ENCODE data around the gene CPT1A. TPM values are rescaled to one million over a fixed set of nuclear protein-coding genes. Genes with fewer than 3 reads are reported as not detected.
A peak's percentile ranks its signal among the peaks of the same experiment; 100 is the strongest.

CPT1A gene
- total RNA-seq, 1 experiment from 2014 or later, result 6.3 TPM

DNA sequence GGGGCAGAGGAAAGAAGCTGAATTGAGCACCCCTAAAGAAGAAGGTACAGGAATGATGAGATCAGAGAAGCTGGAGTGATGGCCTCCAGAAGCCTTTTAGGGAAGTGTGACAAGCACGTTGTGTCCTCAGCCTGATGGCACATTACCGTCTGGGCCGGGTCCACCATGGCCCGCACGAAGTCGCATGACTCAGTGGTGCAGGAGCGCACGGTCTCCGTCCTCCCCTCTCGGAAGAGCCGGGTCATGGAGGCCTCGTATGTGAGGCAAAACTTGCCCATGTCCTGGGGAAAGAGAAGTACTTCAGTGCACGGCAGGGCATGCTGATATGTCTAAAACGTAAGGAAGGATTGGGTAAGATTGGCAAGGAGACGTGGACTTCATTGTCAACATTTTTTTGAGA is 79.2 kb downstream of the CPT1A start:
- peak overlapping the region; percentile 16 for H3K27ac Mint-ChIP-seq (ENCODE audit: unreplicated experiment)

DNA sequence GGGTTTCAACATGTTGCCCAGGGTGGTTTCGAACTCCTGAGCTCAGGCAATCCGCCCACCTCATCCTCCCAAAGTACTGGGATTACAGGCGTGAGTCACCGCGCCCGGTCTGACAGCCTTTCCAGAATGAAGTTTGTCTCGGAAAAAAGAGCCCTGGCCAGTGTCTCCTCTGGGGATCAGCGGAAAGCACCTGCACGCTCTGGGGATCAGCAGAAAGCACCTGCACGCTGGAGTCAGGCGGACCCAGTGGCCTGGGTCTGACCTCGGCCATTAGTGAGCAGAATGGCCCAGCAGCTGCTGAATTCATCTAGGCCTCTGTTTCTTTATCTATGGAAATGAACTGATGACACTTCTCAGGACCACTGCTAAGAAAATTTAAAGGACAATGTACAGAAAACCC is 79.9 kb downstream of the CPT1A start:
- Mint-ChIP-seq H3K4me3 (ENCODE audit: unreplicated experiment) (no peak overlapping the region), H3K4me1 (ENCODE audit: low read depth, unreplicated experiment) (peaks cover 7% of the 10 kb centered on the region), H3K27ac (ENCODE audit: unreplicated experiment) (peak overlapping the region; percentile 16), H3K27me3 (ENCODE audit: insufficient read depth, unreplicated experiment) (peaks cover 4% of the 10 kb centered on the region), H3K36me3 (ENCODE audit: insufficient read depth, unreplicated experiment) (no peaks in the 10 kb centered on the region), H3K9me3 (ENCODE audit: unreplicated experiment) (no peaks in the 10 kb centered on the region)
- BruUV-seq (replicated peaks), result no TSS peak
- Histone ChIP-seq H3K4me1 (peaks cover 3% of the 10 kb centered on the region), H3K36me3 (ENCODE audit: control insufficient read depth, insufficient read depth, low read length) (no peaks in the 10 kb centered on the region), H3K4me3 (ENCODE audit: low read depth, low read length) (no peak overlapping the region), H3K27me3 (replicated peaks; ENCODE audit: control insufficient read depth, insufficient read depth, low read length) (no peaks in the 10 kb centered on the region), H3K9me3 (no peaks in the 10 kb centered on the region)
- CTCF ChIA-PET, result no interaction called here
- no peak for DNase-seq
- TF ChIP-seq, protein P1, sequence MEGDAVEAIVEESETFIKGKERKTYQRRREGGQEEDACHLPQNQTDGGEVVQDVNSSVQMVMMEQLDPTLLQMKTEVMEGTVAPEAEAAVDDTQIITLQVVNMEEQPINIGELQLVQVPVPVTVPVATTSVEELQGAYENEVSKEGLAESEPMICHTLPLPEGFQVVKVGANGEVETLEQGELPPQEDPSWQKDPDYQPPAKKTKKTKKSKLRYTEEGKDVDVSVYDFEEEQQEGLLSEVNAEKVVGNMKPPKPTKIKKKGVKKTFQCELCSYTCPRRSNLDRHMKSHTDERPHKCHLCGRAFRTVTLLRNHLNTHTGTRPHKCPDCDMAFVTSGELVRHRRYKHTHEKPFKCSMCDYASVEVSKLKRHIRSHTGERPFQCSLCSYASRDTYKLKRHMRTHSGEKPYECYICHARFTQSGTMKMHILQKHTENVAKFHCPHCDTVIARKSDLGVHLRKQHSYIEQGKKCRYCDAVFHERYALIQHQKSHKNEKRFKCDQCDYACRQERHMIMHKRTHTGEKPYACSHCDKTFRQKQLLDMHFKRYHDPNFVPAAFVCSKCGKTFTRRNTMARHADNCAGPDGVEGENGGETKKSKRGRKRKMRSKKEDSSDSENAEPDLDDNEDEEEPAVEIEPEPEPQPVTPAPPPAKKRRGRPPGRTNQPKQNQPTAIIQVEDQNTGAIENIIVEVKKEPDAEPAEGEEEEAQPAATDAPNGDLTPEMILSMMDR (IDR thresholded peaks at IDR 0.05; ENCODE audit: insufficient read depth in 1 of 2, low read depth in 1 of 2, low read length in 1 of 2, severe bottlenecking in 1 of 2, unreplicated experiment in 1 of 2), result no peak
- intact Hi-C loops (cut with micrococcal nuclease; ENCODE audit: unreplicated experiment), result no loop called here
- POLR2A ChIA-PET, result interaction anchor here (0.5 kb wide), 1 partner anchor 10 kb away, joined by 3 read pairs; no protein-coding TSS in a partner anchor

More for the DNA sequence above, 79.2 kb downstream of the CPT1A start:
- H3K4me3 Mint-ChIP-seq (ENCODE audit: unreplicated experiment), result no peak overlapping the region
- H3K9me3 Mint-ChIP-seq (ENCODE audit: unreplicated experiment), result no peaks in the 10 kb centered on the region
- H3K9me3 ChIP-seq, result no peaks in the 10 kb centered on the region
- H3K27me3 ChIP-seq (replicated peaks; ENCODE audit: control insufficient read depth, insufficient read depth, low read length), result no peaks in the 10 kb centered on the region
- intact Hi-C loops (cut with micrococcal nuclease; ENCODE audit: unreplicated experiment), result no loop called here
- POLR2A ChIA-PET, result interaction anchor here (0.5 kb wide), 1 partner anchor 10 kb away, joined by 3 read pairs; no protein-coding TSS in a partner anchor
- H3K4me3 ChIP-seq (ENCODE audit: low read depth, low read length), result no peak overlapping the region
- CTCF ChIA-PET, result no interaction called here
- no peaks in the 10 kb centered on the region for H3K36me3 ChIP-seq (ENCODE audit: control insufficient read depth, insufficient read depth, low read length)
- H3K4me1 ChIP-seq, result peaks cover 3% of the 10 kb centered on the region
- peaks cover 4% of the 10 kb centered on the region for H3K27me3 Mint-ChIP-seq (ENCODE audit: insufficient read depth, unreplicated experiment)
- BruUV-seq (replicated peaks), result no TSS peak
- TF ChIP-seq, protein P1 (IDR thresholded peaks at IDR 0.05; ENCODE audit: insufficient read depth in 1 of 2, low read depth in 1 of 2, low read length in 1 of 2, severe bottlenecking in 1 of 2, unreplicated experiment in 1 of 2), result no peak
- no peak for DNase-seq
- peaks cover 7% of the 10 kb centered on the region for H3K4me1 Mint-ChIP-seq (ENCODE audit: low read depth, unreplicated experiment)
- no peaks in the 10 kb centered on the region for H3K36me3 Mint-ChIP-seq (ENCODE audit: insufficient read depth, unreplicated experiment)

DNA sequence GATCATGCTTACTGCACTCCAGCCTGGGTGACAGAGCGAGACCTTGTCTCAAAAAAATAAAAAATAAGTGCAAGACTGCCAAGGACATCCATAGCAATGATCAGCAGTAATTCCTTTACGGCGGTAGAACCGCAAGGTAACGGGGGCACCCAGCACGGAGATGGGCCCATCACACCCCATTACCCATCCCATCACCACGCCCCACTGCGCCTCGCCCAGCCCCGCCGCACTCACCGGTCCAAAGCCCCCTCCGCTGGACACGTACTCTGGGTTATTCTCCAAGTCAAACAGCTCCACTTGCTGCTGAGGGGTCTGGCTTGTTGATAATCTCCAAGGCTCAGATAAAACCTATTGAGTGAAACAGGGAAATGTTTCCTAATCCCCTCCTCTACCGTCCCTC is 81.7 kb downstream of the CPT1A start:
- no peaks in the 10 kb centered on the region for H3K36me3 ChIP-seq (ENCODE audit: control insufficient read depth, insufficient read depth, low read length)
- H3K27me3 ChIP-seq (replicated peaks; ENCODE audit: control insufficient read depth, insufficient read depth, low read length), result no peaks in the 10 kb centered on the region
- no TSS peak for BruUV-seq (replicated peaks)
- peaks cover 4% of the 10 kb centered on the region for H3K27me3 Mint-ChIP-seq (ENCODE audit: insufficient read depth, unreplicated experiment)
- POLR2A ChIA-PET, result no interaction called here
- H3K9me3 ChIP-seq, result no peaks in the 10 kb centered on the region
- H3K4me3 Mint-ChIP-seq (ENCODE audit: unreplicated experiment), result no peak overlapping the region
- no peak overlapping the region for H3K4me3 ChIP-seq (ENCODE audit: low read depth, low read length)
- no peaks in the 10 kb centered on the region for H3K9me3 Mint-ChIP-seq (ENCODE audit: unreplicated experiment)
- DNase-seq, result no peak
- CTCF ChIA-PET, result no interaction called here
- no peak overlapping the region for H3K27ac Mint-ChIP-seq (ENCODE audit: unreplicated experiment)
- H3K4me1 Mint-ChIP-seq (ENCODE audit: low read depth, unreplicated experiment), result peaks cover 9% of the 10 kb centered on the region
- intact Hi-C loops (cut with micrococcal nuclease; ENCODE audit: unreplicated experiment), result no loop called here
- TF ChIP-seq, protein P1 (IDR thresholded peaks at IDR 0.05; ENCODE audit: insufficient read depth in 1 of 2, low read depth in 1 of 2, low read length in 1 of 2, severe bottlenecking in 1 of 2, unreplicated experiment in 1 of 2), result no peak
- peaks cover 3% of the 10 kb centered on the region for H3K4me1 ChIP-seq
- H3K36me3 Mint-ChIP-seq (ENCODE audit: insufficient read depth, unreplicated experiment), result no peaks in the 10 kb centered on the region

All from Caco-2 (cell line).